HG02763 (cell line): Measurements from ENCODE around the gene SLC12A4.
"Not testable (repeated sequence)": the region's sequence is repeated elsewhere in the genome, so short reads cannot be mapped to it uniquely, and the experiment has no call there.

Experiments
- ATAC-seq: cut with Tn5 transposase; IDR thresholded peaks from one replicate; pipeline ENCODE4 v1.9.1; 2021; ENCODE audit warnings: mild to moderate bottlenecking, moderate library complexity; ENCODE audit not compliant: unreplicated experiment

SLC12A4 gene

GRCh38 chr16:67928561-67929364 lies 39.7 kb downstream of the SLC12A4 start:
- ATAC-seq, result no peak

GRCh38 chr16:67928147-67928546 lies 40.3 kb downstream of the SLC12A4 start:
- ATAC-seq, result no peak

GRCh38 chr16:67927131-67927941 lies 41.1 kb downstream of the SLC12A4 start:
- no peak for ATAC-seq

- no peak for ATAC-seq
Observed at GRCh38 chr16:67926181-67926750, 42.2 kb downstream of the SLC12A4 start.

GRCh38 chr16:67924140-67924906 lies 44.1 kb downstream of the SLC12A4 start:
- no peak for ATAC-seq

- ATAC-seq, result no peak
Observed at GRCh38 chr16:67923414-67924116, 44.9 kb downstream of the SLC12A4 start.

GRCh38 chr16:67922740-67923139 lies 45.7 kb downstream of the SLC12A4 start:
- ATAC-seq, result no peak

- no peak for ATAC-seq
Observed at GRCh38 chr16:67922221-67922620, 46.2 kb downstream of the SLC12A4 start.

- no peak for ATAC-seq
Observed at GRCh38 chr16:67919622-67920221, 48.7 kb downstream of the SLC12A4 start.

- ATAC-seq, result no peak
Observed at GRCh38 chr16:67917852-67918236, 50.6 kb downstream of the SLC12A4 start.

GRCh38 chr16:67917140-67917851 lies 51.1 kb downstream of the SLC12A4 start:
- ATAC-seq, result no peak

- no peak for ATAC-seq
Observed at GRCh38 chr16:67915831-67916723, 52.4 kb downstream of the SLC12A4 start.

- ATAC-seq, result not testable (repeated sequence)
Observed at GRCh38 chr16:67915496-67915769, 53.0 kb downstream of the SLC12A4 start.

GRCh38 chr16:67914758-67915495 lies 53.5 kb downstream of the SLC12A4 start:
- ATAC-seq, result no peak

- ATAC-seq, result no peak
Observed at GRCh38 chr16:67910158-67910557, 58.3 kb downstream of the SLC12A4 start.

GRCh38 chr16:67909056-67909742 lies 59.2 kb downstream of the SLC12A4 start:
- no peak for ATAC-seq
